ENCODE results near the gene ATG16L2.
A peak's percentile ranks its signal among the peaks of the same experiment; 100 is the strongest.

Gene ATG16L2, protein sequence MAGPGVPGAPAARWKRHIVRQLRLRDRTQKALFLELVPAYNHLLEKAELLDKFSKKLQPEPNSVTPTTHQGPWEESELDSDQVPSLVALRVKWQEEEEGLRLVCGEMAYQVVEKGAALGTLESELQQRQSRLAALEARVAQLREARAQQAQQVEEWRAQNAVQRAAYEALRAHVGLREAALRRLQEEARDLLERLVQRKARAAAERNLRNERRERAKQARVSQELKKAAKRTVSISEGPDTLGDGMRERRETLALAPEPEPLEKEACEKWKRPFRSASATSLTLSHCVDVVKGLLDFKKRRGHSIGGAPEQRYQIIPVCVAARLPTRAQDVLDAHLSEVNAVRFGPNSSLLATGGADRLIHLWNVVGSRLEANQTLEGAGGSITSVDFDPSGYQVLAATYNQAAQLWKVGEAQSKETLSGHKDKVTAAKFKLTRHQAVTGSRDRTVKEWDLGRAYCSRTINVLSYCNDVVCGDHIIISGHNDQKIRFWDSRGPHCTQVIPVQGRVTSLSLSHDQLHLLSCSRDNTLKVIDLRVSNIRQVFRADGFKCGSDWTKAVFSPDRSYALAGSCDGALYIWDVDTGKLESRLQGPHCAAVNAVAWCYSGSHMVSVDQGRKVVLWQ

DNA sequence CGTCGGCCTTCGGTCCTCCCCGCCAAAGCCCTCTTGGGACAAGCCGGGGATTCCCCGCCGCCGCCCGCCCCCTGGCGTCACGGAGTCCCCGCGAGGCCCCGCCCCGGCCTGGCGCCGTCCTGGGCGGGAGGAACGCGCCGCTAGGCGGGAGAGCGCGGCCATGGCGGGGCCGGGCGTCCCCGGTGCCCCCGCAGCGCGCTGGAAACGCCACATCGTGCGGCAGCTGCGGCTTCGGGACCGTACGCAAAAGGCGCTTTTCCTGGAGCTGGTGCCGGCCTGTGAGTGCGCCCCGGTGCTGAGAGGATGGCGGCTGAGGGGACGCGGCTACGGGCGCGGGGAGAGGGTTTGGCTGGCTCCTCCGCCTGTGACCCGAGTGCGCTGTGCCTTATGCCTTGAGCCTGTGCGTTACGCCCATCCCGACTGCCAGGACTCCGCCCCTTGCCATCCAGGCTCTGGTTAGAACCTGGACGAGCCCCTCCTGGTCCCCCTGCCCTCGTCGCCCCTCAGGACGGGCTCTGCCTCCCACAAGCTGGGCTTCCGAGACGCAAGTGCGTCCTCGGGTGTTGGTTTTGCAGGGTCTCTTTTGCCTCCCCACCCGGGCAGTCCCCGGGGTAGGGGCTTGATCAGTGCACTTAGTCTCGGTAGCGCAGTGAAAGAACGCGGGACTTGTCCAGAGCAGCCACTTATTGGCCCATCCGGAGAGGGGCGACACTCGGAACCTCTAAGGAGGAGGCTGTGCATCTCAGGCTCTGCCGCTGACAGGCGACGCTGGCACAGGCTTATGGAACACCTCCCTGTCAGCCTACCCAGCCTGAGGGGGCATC lies at the start of gene ATG16L2:
Gene ATG16L2, plus strand, starts transcription at position 126 of the 824 bp plus-strand sequence. Its CDS starts 35 bp downstream, at position 161.
- DNase-seq: peak; percentile 78

DNA sequence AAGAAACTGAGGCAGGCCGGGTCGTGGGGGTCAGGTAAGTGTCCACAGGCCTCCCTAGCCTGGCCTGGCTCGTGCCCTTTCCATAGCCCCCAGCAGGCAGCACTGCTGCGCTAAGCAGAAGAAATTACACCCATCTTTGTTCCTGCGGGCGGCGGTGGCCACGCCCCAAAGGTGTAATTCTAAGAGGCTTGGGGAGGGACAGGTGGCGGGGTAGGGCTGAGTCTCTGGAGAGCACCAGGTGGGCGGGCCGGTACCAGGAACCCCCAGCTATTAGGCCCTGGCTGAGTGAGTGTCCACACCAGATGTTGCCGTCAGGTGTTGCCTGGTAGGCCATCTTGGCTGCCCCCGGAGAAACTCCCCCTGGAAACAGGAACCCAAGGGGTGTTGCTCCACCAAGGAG lies 49.7 kb upstream of the ATG16L2 start:
- DNase-seq: no peak

DNA sequence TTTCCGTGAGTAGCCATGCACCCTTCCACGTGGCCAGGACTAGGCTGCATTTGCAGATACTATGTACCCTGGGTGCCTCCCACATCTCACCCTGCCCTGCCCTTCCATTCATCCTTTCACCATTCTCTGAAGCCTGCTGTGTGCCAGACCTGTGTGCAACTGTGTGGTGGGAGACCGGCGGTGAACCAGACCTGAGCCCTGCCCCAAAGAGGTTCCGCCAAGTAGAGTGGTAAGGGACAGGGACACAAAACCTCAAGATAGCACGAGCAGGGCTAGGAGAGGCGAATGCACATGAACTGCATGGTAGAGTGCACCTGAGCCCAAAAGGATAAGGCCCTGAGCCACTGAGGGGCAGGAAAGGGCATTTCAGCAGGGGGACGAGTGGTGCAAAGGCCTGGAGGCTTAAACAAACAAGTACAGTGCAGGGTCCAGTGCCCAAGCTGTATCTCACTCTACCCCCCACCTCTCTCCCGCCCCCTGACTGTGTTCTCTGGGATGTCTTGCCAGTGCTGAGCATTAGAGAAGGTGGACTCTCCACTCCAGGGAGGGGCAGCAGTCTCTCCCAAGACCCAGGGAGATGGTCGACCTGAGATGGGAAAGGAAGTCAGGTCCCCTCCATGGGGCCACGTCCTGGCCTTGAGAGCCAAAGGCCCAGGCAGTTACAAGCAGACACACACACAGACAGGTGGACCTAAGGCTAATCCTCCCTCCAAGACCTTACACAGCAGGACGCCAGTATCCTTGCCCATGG lies 47.9 kb upstream of the ATG16L2 start:
- DNase-seq: no peak

DNA sequence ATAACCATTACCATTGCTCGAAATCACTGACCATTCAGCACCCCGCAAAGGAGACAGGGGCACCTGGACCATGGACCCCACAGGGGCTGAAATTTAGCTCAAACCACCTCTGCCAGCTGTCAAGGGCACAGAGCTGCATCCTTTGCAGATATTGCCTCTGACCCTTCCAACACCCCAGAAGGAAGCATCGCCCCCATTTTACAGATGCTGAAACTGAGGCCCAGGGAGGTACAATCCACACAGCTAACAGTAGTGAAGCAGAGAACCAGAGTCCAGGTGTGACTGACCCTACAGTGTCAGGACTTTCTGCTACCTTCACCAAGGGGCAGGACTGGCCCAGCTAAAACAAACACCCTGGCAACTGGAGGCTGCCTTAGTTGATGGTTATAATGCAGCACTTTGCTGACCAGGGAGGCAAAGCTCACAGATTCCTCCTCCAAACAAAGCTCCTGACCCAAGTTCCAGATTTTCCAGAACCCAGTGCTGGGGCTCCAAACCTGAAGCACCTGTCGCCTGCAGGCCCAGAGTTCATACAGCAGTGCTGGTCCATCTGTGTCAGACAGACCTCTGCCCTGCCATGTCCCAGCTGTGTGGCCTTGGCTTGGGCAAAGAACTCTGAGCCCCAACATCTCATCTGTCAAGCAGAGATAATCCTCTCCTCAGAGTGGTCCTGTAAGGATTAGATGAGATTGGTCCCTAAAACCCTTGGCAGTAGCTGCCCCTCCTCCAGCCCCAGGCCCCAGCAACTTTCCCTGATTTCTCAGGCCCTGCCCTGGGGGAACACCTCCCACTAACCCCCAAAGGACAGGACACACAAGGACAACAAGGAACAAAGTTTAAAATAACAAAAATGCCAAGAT lies 46.8 kb upstream of the ATG16L2 start:
- no peak for DNase-seq

DNA sequence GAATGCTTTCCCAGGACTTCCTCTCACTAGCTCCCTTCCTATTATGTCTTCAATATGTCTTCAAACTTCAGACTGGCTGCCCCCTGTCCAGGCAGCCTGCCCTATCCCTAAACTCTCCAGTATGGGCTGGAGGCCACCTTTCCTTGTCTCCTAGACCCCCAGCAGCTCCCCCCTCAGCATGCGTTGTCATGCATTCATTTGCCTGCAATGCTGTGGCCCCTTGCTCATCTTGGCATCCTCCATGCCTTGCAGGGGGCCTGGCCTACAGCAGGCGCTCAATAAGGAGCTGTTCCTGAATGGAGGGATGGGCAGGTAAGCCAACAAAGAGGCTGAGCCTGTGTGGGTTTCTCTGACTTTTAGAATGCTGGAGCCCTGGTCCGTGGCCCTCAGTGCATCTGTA lies 45.6 kb upstream of the ATG16L2 start:
- no peak for DNase-seq

DNA sequence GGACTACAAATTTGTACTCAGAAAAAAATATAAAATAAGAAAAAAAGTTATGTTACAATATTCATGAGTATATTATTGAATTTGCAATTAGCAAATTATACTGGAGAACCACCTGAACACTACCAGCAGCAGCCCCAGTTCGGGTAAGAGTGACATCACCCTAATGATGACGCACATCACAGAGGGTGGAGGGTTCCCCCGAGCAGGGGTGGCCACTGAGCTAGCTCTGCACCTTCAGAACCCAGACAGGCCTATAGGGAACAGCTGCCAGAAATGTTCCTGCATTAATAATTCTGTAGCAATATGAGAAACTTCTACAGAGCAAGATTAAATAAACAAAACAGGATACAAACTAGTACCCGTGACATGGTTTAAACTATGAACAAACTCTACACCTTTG lies 44.5 kb upstream of the ATG16L2 start:
- DNase-seq: no peak

DNA sequence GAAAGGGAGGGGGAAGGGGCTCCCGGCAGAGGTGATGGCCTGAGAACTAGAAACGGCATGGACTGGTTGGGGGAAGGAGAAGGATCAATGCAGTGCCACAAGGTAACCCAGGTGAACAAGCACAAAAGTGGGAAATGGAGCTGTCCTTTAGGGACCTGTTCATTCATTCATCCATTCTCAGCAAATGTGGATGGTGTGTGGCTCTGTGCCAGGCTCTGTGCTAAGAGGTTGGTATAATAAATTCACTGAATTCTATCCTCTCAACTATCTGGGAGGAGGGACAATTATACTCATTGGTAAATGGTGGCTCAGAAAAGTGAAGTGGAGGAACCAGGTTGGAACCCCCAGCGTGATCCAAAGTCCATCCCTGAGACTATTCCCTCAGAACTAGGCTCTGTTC lies 43.4 kb upstream of the ATG16L2 start:
- no peak for DNase-seq

DNA sequence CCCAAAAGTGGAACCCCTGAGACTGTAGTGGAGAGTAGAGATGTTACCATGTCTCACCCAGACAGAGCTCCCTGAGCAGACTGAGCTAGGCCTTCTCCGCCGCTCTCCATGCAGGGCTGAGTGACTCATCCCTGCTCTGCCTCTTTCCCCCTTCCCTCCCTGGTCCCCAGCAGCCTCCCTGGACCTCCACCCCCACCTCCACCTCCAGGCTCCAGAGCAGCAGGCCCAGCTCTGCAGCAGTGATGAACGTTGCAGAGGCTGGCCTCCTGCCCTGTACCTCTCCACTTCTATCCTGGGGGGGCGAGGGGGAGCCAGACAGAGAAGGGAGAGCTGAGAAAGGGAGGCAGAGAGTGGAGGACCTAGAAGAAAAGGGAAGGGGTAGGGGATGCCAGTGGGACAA lies 42.7 kb upstream of the ATG16L2 start:
- DNase-seq: peak; percentile 33

DNA sequence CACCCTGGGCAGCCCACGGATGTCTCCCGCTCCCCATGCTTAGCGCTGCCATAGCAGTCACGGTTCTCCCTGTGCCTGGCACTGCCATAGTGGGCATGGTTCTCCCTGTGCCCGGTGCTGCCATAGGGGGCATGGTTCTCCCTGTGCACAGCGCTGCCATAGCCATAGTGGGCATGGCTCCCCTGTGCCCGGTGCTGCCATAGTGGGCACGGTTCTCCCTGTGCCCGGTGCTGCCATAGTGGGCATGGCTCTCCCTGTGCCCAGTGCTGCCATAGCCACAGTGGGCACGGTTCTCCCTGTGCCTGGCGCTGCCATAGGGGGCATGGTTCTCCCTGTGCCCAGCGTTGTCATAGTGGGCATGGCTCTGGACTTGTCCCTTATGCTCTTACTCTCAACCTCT lies 42.2 kb upstream of the ATG16L2 start:
- DNase-seq: no peak

DNA sequence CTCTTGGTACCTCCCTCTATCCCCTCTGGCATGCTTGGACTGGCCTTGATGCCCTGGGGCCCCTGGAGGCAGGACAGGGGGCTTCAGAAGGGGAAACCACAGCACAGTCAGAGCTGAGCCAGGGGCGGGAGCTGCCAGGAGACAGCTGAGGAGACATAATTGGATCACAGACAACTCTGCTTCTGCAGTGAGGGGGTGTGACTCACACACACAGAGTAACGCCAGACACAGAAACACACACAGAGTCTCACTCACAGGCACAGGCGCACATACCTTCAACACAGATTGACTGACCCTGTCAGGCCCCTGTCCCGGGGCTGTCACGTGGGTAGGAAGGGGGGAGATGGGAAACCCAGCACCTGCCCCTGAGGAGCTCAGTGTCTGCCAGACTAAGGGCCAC lies 40.9 kb upstream of the ATG16L2 start:
- peak; percentile 80 for DNase-seq

DNA sequence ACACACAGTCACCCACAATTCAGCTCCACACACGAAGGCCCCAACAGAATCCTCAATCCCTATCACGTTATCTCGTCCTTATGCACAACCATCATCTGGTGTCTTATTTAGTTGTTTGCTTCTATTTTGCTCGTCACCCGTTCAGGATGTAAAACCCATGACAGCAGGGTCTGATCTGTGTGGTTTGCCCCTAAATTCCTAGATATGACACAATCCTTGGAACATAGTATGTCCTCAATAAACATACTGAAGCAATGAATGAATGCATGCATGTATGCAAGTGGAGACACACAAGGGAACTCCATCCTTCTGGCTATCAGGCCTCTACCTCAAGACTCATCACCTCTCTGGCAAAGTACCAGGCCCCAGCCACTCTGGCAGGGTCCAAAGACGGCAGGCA lies 40.5 kb upstream of the ATG16L2 start:
- no peak for DNase-seq

DNA sequence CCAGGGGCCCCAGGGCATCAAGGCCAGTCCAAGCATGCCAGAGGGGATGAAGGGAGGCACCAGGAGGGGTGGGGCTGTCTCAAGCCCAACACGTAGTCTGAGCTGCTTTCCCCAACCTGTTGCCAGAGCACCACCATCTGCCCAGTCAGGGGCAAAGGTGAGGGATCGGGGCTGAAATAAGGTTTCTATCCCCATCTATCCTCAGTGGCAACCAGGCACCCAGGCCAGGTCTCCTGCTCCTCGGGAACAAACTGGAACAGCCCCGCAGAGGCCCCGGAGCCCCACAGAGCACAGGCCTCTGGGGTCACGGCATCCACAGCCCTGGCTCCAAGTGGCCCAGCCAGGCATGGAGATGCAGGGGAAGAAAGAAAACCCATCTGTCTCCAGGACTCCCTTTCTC lies 39.7 kb upstream of the ATG16L2 start:
- DNase-seq: no peak

DNA sequence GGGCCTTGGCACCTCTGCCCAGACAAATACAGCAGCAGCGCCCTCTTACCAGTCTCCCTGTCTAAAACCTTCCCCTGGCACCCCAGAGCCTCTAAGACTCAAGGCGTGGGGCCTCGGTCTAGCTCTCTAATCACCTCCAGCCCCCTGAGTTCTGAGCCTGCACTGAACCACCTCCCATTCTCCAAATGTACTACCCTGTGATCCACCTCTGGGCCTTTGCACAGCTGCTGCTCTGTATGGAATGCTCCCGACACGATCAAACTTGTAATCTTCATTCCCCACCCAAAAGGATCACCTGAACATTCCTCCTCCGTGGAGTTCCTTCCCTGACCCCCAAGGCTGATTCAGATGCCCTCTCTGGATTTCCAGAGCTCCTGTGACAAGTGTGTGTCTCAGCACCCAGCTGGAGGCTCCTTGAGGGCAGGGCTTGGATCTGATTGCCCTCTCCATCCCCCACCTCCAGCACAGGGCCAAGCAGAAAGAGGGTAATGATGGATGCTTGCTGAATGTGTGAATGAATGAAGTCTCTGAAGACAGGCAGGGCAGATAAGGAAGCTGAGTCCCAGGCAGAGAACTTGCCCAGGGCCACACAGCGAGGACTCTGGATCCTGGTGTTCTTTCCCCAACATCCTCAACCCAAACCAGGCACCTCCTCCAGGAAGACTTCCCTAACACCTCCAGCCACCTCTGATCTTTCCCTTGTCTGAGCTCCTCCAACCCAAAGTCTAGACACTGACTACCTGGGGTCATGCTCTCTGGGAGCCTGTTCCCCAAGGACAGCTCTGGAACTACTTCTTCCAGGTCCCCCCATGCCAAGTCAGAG lies 38.7 kb upstream of the ATG16L2 start:
- DNase-seq: no peak

DNA sequence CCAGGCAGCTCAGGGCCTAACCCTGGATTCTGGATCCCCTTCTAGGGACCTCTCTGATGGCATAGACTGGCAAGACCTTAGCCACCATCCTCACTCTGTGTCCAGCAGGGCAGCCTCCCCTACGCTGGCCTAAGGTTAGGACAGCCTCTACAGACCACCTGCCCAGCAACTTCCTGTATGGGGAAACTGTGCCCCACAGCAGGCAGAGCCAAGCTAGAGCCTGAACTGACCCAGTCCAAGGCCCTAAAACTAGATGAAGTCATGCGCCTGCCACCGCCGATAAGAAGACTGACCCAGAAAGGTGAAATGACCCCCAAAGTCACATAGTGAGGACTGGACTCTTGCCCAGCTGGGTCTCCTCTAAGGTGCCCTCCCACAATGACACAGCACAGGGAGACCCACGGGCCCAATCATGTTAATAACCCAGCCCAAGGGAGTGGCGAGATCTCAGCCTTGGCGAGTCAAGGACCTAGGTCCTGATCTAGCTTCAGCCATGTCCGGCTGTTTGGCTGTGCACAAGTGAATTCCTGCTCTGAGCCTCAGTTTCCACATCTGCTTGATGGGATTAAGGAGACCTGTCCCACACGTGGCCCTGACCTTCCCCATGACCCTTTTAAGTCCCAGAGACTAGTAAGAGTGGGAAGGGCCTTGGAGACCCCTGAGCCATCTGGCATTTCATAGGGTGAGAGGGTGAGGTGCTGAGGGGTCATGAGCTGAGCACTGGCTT lies 37.9 kb upstream of the ATG16L2 start:
- no peak for DNase-seq

DNA sequence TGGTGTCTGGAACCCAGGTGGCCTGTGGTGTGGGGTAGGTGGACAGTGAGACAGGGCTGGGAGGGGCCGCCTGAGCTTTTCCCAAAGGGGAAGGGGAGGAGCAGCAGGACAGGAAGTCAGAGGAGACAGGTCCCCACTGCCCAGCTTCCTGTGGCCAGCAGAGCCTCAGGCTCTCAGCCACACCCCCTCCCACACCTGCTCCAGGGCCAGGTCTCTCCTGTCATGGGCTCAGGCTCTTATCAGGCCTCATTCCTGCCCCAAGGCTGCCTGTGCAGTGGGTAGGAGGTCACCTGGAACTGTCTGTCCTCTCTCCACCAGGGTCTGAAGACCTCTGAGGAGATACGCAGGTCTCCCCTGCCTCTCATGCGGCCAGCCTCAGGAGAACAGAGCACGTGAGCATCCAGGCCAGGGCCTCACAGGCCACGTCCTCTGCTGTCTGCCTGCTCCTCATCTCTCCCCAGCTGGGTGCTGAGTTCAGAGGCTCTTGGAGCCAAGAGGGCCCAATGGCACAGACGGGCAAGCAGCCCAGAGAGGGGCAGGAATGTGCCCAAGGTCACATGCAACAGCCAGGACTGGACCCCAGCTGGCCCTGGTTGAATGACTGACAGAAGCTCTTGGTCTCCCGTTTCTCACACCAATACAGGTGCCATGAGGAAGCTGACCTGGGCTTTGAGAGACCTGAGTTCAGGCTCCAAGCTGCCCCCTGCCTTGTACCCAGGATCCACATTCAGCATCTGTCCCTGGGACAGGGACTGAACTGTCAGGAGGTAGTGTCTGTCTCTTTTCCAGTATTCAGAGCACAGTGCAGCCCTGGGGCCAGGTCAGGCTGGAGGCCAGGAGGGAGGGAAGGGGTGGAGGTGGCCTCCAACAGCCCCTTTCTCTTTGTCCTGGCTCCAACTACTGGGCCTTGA lies 37.1 kb upstream of the ATG16L2 start:
- no peak for DNase-seq

DNA sequence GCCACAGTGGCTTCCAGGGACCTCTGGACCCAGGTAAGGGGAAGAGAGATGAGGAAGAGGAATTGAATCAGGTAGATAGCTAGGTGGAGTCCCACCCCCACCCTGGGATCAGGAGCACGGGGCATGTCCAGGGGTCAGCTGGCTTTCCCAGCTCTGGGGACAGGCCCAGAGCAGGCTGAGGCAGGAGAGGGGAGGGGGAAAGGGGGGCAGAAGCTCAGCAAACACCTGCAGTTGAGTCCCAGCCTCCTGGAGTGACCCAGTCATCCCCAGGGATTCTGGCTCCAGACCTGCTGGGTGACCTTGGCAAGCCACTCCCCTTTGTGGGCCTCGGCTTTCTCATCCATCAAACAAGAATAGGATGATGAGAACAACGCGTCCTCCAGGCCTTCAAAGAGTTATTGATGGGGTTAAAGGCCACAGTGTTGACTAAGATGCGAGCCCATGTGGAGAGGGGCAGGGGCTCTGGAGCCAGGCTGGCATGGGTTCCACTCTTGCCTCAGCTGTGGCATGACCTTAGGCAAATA lies 36.4 kb upstream of the ATG16L2 start:
- DNase-seq: no peak

DNA sequence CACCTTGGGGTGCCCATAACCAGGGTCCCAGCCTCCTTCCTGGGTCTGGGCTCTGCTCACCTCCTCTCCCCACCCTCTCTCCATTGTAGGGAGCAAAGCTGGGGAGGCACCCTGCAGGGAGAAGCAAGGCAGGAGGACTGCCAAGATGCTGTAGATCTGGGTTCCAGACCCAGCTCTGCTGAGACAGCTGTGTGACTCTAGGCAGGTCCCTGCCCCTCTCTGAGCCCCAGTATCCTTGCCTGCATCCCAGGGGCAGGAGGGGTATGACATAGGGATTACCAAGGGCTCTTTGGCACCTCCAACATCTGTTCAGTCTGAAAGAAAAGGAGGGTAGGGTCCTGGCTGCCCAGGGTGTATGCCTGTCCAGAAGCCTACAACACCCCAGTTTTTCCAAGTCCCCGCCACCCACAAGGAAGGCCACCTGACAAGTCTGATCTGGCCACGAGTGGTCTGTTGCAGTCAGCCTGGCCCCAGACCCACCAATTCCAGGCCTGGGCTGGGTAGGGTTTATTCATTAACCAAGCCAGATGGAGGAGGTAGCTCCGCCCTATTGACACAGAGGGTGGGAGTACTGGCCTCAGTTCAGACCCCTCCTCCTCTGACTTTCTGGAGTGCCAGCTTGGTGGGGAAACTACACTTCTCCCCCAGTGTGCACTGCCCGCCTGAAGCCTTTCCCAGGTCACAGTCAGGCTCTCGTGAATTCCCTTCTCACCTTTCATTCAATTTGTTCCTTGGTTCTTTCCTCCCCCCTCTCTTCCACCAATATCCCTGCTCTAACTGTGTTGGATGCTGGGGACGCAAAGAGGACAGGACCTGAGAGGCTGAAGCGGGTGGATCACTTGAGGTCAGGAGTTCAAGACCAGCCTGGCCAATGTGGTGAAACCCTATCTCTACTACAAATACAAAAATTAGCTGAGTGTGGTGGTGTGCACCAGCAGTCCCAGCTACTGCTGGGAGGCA lies 35.4 kb upstream of the ATG16L2 start:
- no peak for DNase-seq
